Liver (tissue), 9 donors: Measurements from ENCODE around the gene CD8B. TPM values are rescaled to one million over a fixed set of nuclear protein-coding genes. Genes with fewer than 3 reads are reported as not detected.

Source experiments
- DNase-seq: peaks from one replicate; pipeline ENCODE4 v3.0.0-alpha.2; 2017; ENCODE audit warnings: low spot score
- H3K27ac ChIP-seq, 2 donors: one replicate each; pipeline ENCODE4 v1.7.0; 2013; ENCODE audit warnings: inconsistent platforms in 2 of 2, low read length in 2 of 2, control low read depth in 1 of 2, low read depth in 1 of 2, mild to moderate bottlenecking in 1 of 2
- H3K27me3 ChIP-seq, 4 donors: one replicate each; pipeline versions ENCODE4 v1.6.1 to v1.7.0; 2013; ENCODE audit warnings: low read length in 3 of 4, inconsistent platforms in 1 of 4, mild to moderate bottlenecking in 1 of 4, moderate library complexity in 1 of 4; ENCODE audit not compliant: control insufficient read depth in 4 of 4, insufficient read depth in 4 of 4
- H3K36me3 ChIP-seq, 4 donors: one replicate each; pipeline versions ENCODE4 v1.6.1 to v1.7.0; 2013; ENCODE audit warnings: low read length in 3 of 4, mild to moderate bottlenecking in 3 of 4, low read depth in 1 of 4, moderate library complexity in 1 of 4; ENCODE audit not compliant: control insufficient read depth in 4 of 4, insufficient read depth in 3 of 4
- H3K4me1 ChIP-seq, 4 donors: one replicate each; pipeline versions ENCODE4 v1.6.1 to v1.7.0; 2013; ENCODE audit warnings: low read length in 3 of 4, mild to moderate bottlenecking in 3 of 4, moderate library complexity in 1 of 4; ENCODE audit not compliant: control insufficient read depth in 4 of 4, insufficient read depth in 4 of 4
- H3K4me3 ChIP-seq, 3 donors: one replicate each; pipeline versions ENCODE4 v1.6.1 to v1.7.0; 2013; ENCODE audit warnings: low read length in 3 of 3, control low read depth in 1 of 3, low read depth in 1 of 3, mild to moderate bottlenecking in 1 of 3
- H3K9ac ChIP-seq, 2 donors: one replicate each; pipeline ENCODE4 v1.7.0; 2013; ENCODE audit warnings: low read length in 2 of 2, mild to moderate bottlenecking in 2 of 2, moderate library complexity in 2 of 2, control low read depth in 1 of 2, low read depth in 1 of 2
- H3K9me3 ChIP-seq, 4 donors: one replicate each; pipeline versions ENCODE4 v1.6.1 to v1.7.0; 2013; ENCODE audit warnings: low read length in 3 of 4; ENCODE audit not compliant: control insufficient read depth in 4 of 4
- EGR1 ChIP-seq, 2 donors: IDR thresholded peaks; 2 replicates each; pipeline ENCODE4 v1.6.1; 2016 to 2018; ENCODE audit warnings: antibody characterized with exemption in 2 of 2, low read depth in 2 of 2
- FOXA1 ChIP-seq: IDR thresholded peaks from 2 replicates; pipeline ENCODE4 v1.6.1; 2016; ENCODE audit warnings: antibody characterized with exemption
- FOXA2 ChIP-seq: IDR thresholded peaks from 2 replicates; pipeline ENCODE4 v1.6.1; 2016; ENCODE audit warnings: antibody characterized with exemption
- GABPA ChIP-seq, 2 donors: IDR thresholded peaks in 1 of 2; conservative IDR thresholded peaks in 1 of 2; 2 replicates each; pipeline ENCODE4 v1.6.1; 2016; ENCODE audit warnings: antibody characterized with exemption in 2 of 2, mild to moderate bottlenecking in 1 of 2, moderate library complexity in 1 of 2
- HNF4G ChIP-seq: IDR thresholded peaks from 2 replicates; pipeline ENCODE4 v1.6.1; 2016; ENCODE audit warnings: antibody characterized with exemption
- JUND ChIP-seq, 2 donors: IDR thresholded peaks; 2 replicates each; pipeline ENCODE4 v1.6.1; 2016; ENCODE audit warnings: antibody characterized with exemption in 2 of 2
- RAD21 ChIP-seq, 2 donors: IDR thresholded peaks; 2 replicates each; pipeline ENCODE4 v1.6.1; 2016; ENCODE audit warnings: antibody characterized with exemption in 2 of 2, mild to moderate bottlenecking in 2 of 2
- RXRA ChIP-seq, 2 donors: IDR thresholded peaks; 2 replicates each; pipeline ENCODE4 v1.6.1; 2017 to 2018; ENCODE audit warnings: antibody characterized with exemption in 2 of 2, mild to moderate bottlenecking in 1 of 2
- SP1 ChIP-seq: IDR thresholded peaks from 2 replicates; pipeline ENCODE4 v1.6.1; 2018; ENCODE audit warnings: antibody characterized with exemption, mild to moderate bottlenecking
- TAF1 ChIP-seq: conservative IDR thresholded peaks from 2 replicates; pipeline ENCODE4 v1.6.1; 2016; ENCODE audit warnings: antibody characterized with exemption, mild to moderate bottlenecking
- YY1 ChIP-seq: IDR thresholded peaks from 2 replicates; pipeline ENCODE4 v1.6.1; 2016; ENCODE audit warnings: antibody characterized with exemption, mild to moderate bottlenecking
- WGBS: extraction: QIAGEN DNeasy Blood & Tissue Kit; methylation state at CpG from one replicate; pipeline ENCODE4 v1.1.7; 2013; 5-methylcytosine and 5-hydroxymethylcytosine counted together
- polyA plus RNA-seq, 2 donors: library from polyadenylated mRNA; stranded (reverse) in 1 of 2; unstranded in 1 of 2; fragments of 200-250 nt in 1 of 2; fragments of >200 nt in 1 of 2; fragmentation: Nextera tagmentation in 1 of 2; extraction: Ambion mirVana in 1 of 2; gene quantifications; one replicate each; pipeline versions ENCODE4 v1.2.1 to v1.2.3, GENCODE V29; 2013 to 2015
- total RNA-seq, 2 donors: library from RNA; depleted of rRNA; stranded (reverse); fragments of >200 nt; gene quantifications; one replicate each; pipeline ENCODE4 v1.2.3, GENCODE V29; 2014
- TF ChIP-seq, protein P1 (sequence below): fragments of 150-350 bp; IDR thresholded peaks from 2 replicates; pipeline ENCODE4 v1.5.1; 2017; ENCODE audit warnings: improper control_type of control experiment, low read depth, low read length; ENCODE audit not compliant: missing input control
- TF ChIP-seq, protein P2 (sequence below): IDR thresholded peaks from 2 replicates; pipeline ENCODE4 v1.6.1; 2016; ENCODE audit warnings: antibody characterized with exemption, mild to moderate bottlenecking
- TF ChIP-seq, protein P3 (sequence below): IDR thresholded peaks from 2 replicates; pipeline ENCODE4 v1.6.1; 2016; ENCODE audit warnings: antibody characterized with exemption
- TF ChIP-seq, protein P4 (sequence below): IDR thresholded peaks from 2 replicates; pipeline ENCODE4 v1.6.1; 2016; ENCODE audit warnings: antibody characterized with exemption
- donor health status: healthy.
- donor health status: healthy.
- donor health status: healthy.
- donor health status: healthy.
- donor health status: healthy.

The CD8B gene
- total and polyA plus RNA-seq, 4 donors = 0.17 to 1.0 (median 0.64) TPM

DNA sequence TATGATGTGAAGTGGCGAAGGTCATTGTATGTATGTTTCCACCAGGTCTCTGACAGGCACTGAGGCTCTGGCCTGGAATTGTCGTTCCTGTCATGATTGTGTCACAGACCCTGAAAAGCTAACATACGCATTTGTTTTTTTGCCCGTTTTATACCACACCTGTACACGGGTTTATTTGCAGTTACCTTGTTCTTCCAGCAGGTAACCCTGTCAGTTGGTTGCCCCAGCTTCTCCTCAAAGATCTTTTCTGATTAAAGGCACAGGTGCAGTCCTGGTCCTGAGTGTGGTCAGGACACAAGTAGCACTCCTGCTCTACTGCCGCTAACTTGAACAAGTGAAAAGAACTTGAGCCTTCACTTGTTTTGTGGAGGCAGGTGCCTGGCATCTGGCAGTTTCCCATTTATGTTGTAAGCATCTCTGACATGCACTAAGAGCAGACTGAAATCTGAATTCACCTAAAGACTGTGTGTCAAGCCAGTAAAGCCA, 90.8 kb downstream of the CD8B start (continued):
- TF ChIP-seq, protein P1, sequence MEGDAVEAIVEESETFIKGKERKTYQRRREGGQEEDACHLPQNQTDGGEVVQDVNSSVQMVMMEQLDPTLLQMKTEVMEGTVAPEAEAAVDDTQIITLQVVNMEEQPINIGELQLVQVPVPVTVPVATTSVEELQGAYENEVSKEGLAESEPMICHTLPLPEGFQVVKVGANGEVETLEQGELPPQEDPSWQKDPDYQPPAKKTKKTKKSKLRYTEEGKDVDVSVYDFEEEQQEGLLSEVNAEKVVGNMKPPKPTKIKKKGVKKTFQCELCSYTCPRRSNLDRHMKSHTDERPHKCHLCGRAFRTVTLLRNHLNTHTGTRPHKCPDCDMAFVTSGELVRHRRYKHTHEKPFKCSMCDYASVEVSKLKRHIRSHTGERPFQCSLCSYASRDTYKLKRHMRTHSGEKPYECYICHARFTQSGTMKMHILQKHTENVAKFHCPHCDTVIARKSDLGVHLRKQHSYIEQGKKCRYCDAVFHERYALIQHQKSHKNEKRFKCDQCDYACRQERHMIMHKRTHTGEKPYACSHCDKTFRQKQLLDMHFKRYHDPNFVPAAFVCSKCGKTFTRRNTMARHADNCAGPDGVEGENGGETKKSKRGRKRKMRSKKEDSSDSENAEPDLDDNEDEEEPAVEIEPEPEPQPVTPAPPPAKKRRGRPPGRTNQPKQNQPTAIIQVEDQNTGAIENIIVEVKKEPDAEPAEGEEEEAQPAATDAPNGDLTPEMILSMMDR = no peak
- TF ChIP-seq JUND (IDR thresholded peaks at IDR 0.05) = no peak

DNA sequence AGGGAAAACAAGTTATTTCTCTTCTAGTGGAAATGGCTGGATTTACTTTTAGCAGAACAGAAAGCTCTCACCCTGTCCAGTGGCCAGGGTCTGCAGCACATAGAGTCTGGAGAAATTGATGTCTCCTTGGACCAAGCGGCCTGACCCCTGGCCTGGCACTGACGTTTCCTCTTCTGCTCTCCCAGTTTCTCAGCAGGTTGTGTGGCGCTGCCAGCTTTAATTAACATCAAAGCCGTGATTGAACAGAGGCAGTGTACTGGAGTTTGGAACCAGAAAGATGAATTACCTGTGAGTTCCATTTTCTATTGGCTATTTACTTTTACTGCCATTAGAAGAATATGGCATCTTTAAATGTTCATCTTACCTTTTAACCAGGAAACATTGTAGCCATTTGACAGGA, 91.8 kb downstream of the CD8B start:
- Histone ChIP-seq H3K27ac (no peak overlapping the region), H3K9me3 (no peaks in the 10 kb centered on the region), H3K4me1 (no peaks in the 10 kb centered on the region), H3K27me3 (no peaks in the 10 kb centered on the region), H3K36me3 (peaks cover 9 to 66% (median 45%) of the 10 kb centered on the region in 4 donors), H3K4me3 (no peak overlapping the region), H3K9ac (no peak overlapping the region)
- 91% methylated on average over 4 of the region's 4 CpGs for WGBS
- no peak for TF ChIP-seq TAF1
- TF ChIP-seq, protein P2, sequence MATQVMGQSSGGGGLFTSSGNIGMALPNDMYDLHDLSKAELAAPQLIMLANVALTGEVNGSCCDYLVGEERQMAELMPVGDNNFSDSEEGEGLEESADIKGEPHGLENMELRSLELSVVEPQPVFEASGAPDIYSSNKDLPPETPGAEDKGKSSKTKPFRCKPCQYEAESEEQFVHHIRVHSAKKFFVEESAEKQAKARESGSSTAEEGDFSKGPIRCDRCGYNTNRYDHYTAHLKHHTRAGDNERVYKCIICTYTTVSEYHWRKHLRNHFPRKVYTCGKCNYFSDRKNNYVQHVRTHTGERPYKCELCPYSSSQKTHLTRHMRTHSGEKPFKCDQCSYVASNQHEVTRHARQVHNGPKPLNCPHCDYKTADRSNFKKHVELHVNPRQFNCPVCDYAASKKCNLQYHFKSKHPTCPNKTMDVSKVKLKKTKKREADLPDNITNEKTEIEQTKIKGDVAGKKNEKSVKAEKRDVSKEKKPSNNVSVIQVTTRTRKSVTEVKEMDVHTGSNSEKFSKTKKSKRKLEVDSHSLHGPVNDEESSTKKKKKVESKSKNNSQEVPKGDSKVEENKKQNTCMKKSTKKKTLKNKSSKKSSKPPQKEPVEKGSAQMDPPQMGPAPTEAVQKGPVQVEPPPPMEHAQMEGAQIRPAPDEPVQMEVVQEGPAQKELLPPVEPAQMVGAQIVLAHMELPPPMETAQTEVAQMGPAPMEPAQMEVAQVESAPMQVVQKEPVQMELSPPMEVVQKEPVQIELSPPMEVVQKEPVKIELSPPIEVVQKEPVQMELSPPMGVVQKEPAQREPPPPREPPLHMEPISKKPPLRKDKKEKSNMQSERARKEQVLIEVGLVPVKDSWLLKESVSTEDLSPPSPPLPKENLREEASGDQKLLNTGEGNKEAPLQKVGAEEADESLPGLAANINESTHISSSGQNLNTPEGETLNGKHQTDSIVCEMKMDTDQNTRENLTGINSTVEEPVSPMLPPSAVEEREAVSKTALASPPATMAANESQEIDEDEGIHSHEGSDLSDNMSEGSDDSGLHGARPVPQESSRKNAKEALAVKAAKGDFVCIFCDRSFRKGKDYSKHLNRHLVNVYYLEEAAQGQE = no peak
- TF ChIP-seq SP1 = no peak
- no peak for TF ChIP-seq YY1
- no peak for TF ChIP-seq RXRA (IDR thresholded peaks at IDR 0.05)
- no peak for TF ChIP-seq FOXA1
- no peak for TF ChIP-seq GABPA (IDR thresholded peaks at IDR 0.05 in 1 of 2, conservative IDR thresholded peaks at IDR 0.05 in 1 of 2)
- TF ChIP-seq, protein P3, sequence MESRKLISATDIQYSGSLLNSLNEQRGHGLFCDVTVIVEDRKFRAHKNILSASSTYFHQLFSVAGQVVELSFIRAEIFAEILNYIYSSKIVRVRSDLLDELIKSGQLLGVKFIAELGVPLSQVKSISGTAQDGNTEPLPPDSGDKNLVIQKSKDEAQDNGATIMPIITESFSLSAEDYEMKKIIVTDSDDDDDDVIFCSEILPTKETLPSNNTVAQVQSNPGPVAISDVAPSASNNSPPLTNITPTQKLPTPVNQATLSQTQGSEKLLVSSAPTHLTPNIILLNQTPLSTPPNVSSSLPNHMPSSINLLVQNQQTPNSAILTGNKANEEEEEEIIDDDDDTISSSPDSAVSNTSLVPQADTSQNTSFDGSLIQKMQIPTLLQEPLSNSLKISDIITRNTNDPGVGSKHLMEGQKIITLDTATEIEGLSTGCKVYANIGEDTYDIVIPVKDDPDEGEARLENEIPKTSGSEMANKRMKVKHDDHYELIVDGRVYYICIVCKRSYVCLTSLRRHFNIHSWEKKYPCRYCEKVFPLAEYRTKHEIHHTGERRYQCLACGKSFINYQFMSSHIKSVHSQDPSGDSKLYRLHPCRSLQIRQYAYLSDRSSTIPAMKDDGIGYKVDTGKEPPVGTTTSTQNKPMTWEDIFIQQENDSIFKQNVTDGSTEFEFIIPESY = no peak
- TF ChIP-seq, protein P1 = no peak
- TF ChIP-seq JUND (IDR thresholded peaks at IDR 0.05) = no peak
- no peak for TF ChIP-seq FOXA2
- TF ChIP-seq, protein P4, sequence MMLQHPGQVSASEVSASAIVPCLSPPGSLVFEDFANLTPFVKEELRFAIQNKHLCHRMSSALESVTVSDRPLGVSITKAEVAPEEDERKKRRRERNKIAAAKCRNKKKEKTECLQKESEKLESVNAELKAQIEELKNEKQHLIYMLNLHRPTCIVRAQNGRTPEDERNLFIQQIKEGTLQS = no peak
- no peak for TF ChIP-seq HNF4G
- TF ChIP-seq RAD21 (IDR thresholded peaks at IDR 0.05) = no peak
- TF ChIP-seq EGR1 (IDR thresholded peaks at IDR 0.05; ENCODE audit: low read depth in 2 of 2) = no peak
- DNase-seq = no peak
